ENCODE measurements around the gene RNF150. TPM values are rescaled to one million over a fixed set of nuclear protein-coding genes. Genes with fewer than 3 reads are reported as not detected.
"Not testable (repeated sequence)": the region's sequence is repeated elsewhere in the genome, so short reads cannot be mapped to it uniquely, and the experiment has no call there.

RNF150 gene
- total and polyA plus RNA-seq, 12 donors = 10.8 to 131 (median 93.3) TPM

DNA sequence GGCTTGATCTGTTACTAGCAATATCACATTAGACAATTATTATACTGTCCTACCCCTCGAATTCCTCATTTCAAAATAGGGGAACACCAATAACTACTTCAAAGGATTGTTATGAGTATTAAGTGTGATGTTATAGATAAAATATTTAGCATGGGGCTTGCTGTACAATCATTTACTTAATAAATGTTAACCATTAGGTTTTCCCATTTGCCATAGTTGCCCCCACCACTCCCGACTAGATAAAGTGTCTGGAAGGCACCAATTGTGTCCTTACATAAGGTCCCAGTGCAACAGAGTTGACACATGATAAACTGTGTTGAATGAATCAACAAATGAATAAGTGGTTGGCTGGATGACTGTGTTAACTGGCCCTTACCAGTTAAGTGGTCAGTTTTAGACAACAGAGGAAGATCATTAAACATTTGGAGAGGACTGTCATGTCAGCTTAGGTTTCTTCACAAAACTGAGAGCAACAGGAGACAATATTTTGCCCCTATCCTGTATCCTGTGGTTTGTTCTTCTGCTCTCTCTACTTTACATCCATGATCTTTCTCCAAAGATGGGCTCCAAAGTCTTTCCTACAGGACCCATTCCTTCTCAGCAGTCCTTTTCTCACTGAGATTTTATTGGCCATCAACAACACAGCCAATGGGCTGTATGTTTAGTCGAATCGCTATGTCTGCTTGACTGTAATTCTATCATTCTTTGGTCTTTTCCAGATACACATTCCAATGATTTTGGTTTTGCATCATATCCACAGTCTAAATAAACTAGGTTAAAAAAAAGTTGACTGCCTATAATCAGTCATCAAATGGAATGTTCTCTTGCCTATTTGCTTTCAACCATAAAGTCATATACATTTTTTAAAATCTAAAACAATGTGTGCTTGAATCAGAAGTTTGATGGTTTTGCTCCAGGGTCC, 74.4 kb downstream of the RNF150 start:
- Histone ChIP-seq H3K36me3 (no peaks in the 10 kb centered on the region), H3K27ac (no peak overlapping the region), H3K9me3 (no peaks in the 10 kb centered on the region), H3K4me1 (peaks cover 0 to 49% (median 7%) of the 10 kb centered on the region in 9 donors), H3K27me3 (no peaks in the 10 kb centered on the region), H3K4me3 (no peak overlapping the region)
- intact Hi-C loops (cut with DNase I) = no loop called here
- TF ChIP-seq, protein P1, sequence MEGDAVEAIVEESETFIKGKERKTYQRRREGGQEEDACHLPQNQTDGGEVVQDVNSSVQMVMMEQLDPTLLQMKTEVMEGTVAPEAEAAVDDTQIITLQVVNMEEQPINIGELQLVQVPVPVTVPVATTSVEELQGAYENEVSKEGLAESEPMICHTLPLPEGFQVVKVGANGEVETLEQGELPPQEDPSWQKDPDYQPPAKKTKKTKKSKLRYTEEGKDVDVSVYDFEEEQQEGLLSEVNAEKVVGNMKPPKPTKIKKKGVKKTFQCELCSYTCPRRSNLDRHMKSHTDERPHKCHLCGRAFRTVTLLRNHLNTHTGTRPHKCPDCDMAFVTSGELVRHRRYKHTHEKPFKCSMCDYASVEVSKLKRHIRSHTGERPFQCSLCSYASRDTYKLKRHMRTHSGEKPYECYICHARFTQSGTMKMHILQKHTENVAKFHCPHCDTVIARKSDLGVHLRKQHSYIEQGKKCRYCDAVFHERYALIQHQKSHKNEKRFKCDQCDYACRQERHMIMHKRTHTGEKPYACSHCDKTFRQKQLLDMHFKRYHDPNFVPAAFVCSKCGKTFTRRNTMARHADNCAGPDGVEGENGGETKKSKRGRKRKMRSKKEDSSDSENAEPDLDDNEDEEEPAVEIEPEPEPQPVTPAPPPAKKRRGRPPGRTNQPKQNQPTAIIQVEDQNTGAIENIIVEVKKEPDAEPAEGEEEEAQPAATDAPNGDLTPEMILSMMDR (IDR thresholded peaks at IDR 0.05) = no peak
- WGBS, 2 donors = 56 to 77% methylated on average over 4 of the region's 4 CpGs
- DNase-seq = no peak
- ATAC-seq = peak in 2 of 8 donors; percentile 53 to 66

DNA sequence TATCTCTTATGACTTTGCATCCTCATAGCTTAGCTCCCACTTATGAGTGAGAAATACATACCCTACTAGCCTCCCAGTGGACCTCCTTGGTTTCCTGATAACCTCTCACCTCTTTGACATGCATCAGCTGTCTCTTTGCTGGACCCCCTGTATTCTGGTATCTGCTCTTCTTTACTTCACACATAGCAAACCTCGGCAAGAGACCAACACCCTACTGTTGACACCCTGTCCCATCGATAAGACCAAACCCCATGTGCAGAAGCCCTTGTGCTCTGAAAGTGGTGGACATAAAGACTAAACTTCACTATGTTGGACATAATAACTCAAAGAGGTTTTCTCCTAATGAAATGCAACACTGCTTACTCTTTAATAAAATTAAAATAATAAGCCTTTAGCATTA, 75.7 kb downstream of the RNF150 start:
- TF ChIP-seq, protein P1 (IDR thresholded peaks at IDR 0.05) = no peak
- ATAC-seq = peak in 1 of 8 donors; percentile 32
- H3K4me3 ChIP-seq = no peak overlapping the region
- intact Hi-C loops (cut with DNase I) = no loop called here
- H3K27me3 ChIP-seq = no peaks in the 10 kb centered on the region
- 18 to 35% methylated on average over 2 of the region's 2 CpGs for WGBS, 2 donors
- H3K36me3 ChIP-seq = no peaks in the 10 kb centered on the region
- H3K9me3 ChIP-seq = no peaks in the 10 kb centered on the region
- no peak for DNase-seq
- no peak overlapping the region for H3K27ac ChIP-seq
- peaks cover 0 to 40% (median 3%) of the 10 kb centered on the region in 9 donors for H3K4me1 ChIP-seq

DNA sequence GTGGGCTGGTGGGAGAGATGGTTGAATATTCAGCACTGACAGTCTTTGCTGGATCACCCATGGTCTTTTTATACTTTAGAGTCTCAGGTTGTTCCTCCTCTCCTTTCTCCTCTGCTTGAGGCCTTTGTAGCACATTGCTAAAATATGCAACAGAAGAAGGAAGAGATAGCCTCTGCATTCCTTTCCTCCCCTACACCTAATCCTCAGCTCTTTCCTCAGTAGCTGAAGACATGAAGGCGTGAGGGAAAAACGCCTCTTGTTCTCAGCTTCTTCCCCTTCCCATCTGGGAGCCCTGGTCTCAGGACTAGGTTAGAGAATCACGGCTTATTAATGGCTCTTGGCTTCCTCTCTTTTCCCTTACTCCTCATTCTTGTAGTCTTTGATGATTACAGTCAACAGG, 76.8 kb downstream of the RNF150 start:
- ATAC-seq = no peak
- intact Hi-C loops (cut with DNase I) = no loop called here
- H3K4me1 ChIP-seq = peaks cover 0 to 34% (median 3%) of the 10 kb centered on the region in 9 donors
- WGBS, 2 donors = 74 to 86% methylated on average over 3 of the region's 3 CpGs
- no peak for DNase-seq
- TF ChIP-seq, protein P1 (IDR thresholded peaks at IDR 0.05) = no peak
- H3K27me3 ChIP-seq = no peaks in the 10 kb centered on the region
- H3K4me3 ChIP-seq = no peak overlapping the region
- H3K36me3 ChIP-seq = no peaks in the 10 kb centered on the region
- peaks cover 0 to 10% (median 0%) of the 10 kb centered on the region in 11 donors for H3K9me3 ChIP-seq
- peak overlapping the region in 1 of 10 donors; percentile 8 for H3K27ac ChIP-seq

DNA sequence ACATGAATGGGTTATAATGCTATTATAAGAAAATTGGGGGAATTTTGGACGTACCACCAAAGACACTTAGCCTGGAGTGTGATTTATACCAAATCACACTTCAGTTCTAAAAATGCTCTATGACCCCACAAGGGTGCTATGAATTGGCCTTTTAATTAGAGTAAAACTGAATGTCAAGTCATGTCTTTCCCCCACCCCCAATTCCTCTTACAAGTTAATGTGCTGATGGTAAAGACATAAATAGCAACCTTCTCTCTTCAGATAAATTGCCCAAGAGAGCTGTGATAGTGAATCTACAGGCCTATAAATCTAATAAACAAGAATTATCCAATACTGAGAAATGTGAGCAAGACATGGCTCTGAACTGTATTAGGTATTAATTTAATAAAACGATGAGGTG, 78.8 kb downstream of the RNF150 start:
- peak in 2 of 8 donors; percentile 51 to 55 for ATAC-seq
- intact Hi-C loops (cut with DNase I) = no loop called here

DNA sequence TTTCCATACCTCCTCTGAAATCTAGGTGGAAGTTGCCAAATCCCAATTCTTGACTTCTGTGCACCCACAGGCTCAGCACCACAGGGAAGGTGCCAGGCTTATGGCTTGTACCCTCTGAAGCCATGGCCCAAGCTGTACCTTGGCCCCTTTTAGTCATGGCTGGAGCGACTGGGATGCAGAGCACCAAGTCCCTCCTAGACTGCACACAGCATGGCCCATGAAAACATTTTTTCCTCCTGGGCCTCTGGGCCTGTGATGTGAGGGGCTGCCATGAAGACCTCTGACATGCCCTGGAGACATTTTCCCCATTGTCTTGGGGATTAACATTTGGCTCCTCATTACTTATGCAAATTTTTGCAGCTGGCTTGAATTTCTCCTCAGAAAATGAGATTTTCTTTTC, 82.3 kb downstream of the RNF150 start:
- H3K27me3 ChIP-seq; H3K27ac ChIP-seq; ATAC-seq; DNase-seq; H3K4me3 ChIP-seq; intact Hi-C loops (cut with DNase I); H3K36me3 ChIP-seq: not testable (repeated sequence)
- peaks cover 0 to 24% (median 4%) of the 10 kb centered on the region in 11 donors for H3K9me3 ChIP-seq
- WGBS, 2 donors = 92 to 98% methylated on average over 1 of the region's 1 CpG
- peaks cover 0 to 27% (median 5%) of the 10 kb centered on the region in 9 donors for H3K4me1 ChIP-seq

More for the DNA sequence above, 78.8 kb downstream of the RNF150 start:
- Histone ChIP-seq H3K27me3 (no peaks in the 10 kb centered on the region), H3K27ac (peak overlapping the region in 4 of 10 donors; percentile 2 to 61 (median 38)), H3K4me3 (no peak overlapping the region), H3K9me3 (peaks cover 0 to 24% (median 4%) of the 10 kb centered on the region in 11 donors), H3K36me3 (no peaks in the 10 kb centered on the region), H3K4me1 (peaks cover 0 to 29% (median 3%) of the 10 kb centered on the region in 9 donors)
- no peak for DNase-seq
- TF ChIP-seq, protein P1 (IDR thresholded peaks at IDR 0.05) = no peak
- 52 to 75% methylated on average over 2 of the region's 2 CpGs for WGBS, 2 donors

Measured in heart right ventricle (tissue), 16 donors.